ENCODE data around the gene TMEM116.

GRCh38 chr12:111964935-111965334, 48.0 kb downstream of the TMEM116 start:
- no peak for TF ChIP-seq CTCF (IDR thresholded peaks at IDR 0.05)
- TF ChIP-seq POLR2A (IDR thresholded peaks at IDR 0.05), result no peak
- no peak for TF ChIP-seq POLR2AphosphoS5 (IDR thresholded peaks at IDR 0.05; ENCODE audit: insufficient read depth in 1 of 2, low read depth in 1 of 2)
